ENCODE results near the gene G0S2. TPM values are rescaled to one million over a fixed set of nuclear protein-coding genes. Genes with fewer than 3 reads are reported as not detected.

The G0S2 gene
- total and polyA plus RNA-seq, 4 donors = 44.6 to 696 (median 63.9) TPM

- TF ChIP-seq CTCF (IDR thresholded peaks at IDR 0.05; ENCODE audit: control extremely low read depth, extremely low read depth) = no peak
- no peak for DNase-seq
- H3K4me1 ChIP-seq (ENCODE audit: control insufficient read depth in 5 of 5, insufficient read depth in 5 of 5, low read length in 5 of 5) = peaks cover 0 to 3% (median 0%) of the 10 kb centered on the region in 5 donors
- ATAC-seq (ENCODE audit: insufficient read depth, low FRiP score) = no peak
- no peak overlapping the region for H3K27ac ChIP-seq (ENCODE audit: low read depth in 1 of 2, low read length in 1 of 2)
- no peaks in the 10 kb centered on the region for H3K27me3 ChIP-seq (ENCODE audit: control insufficient read depth in 3 of 3, insufficient read depth in 3 of 3, low read length in 2 of 3)
- H3K9me3 ChIP-seq (ENCODE audit: control insufficient read depth in 4 of 4, insufficient read depth in 3 of 4, low read length in 3 of 4) = no peaks in the 10 kb centered on the region
- H3K9ac ChIP-seq (ENCODE audit: insufficient read depth in 1 of 2, low read length in 2 of 2) = no peak overlapping the region
- WGBS, 2 donors = 68 to 73% methylated on average over 2 of the region's 2 CpGs
- H3K36me3 ChIP-seq (ENCODE audit: control insufficient read depth in 4 of 4, insufficient read depth in 4 of 4, low read length in 4 of 4) = peaks cover 0 to 2% (median 0%) of the 10 kb centered on the region in 4 donors
- no peak overlapping the region for H3K4me3 ChIP-seq
Measured at GRCh38 chr1:209717818-209718217, 42.6 kb downstream of the G0S2 start.

- Histone ChIP-seq H3K27me3 (ENCODE audit: control insufficient read depth in 3 of 3, insufficient read depth in 3 of 3, low read length in 2 of 3) (no peaks in the 10 kb centered on the region), H3K27ac (ENCODE audit: low read depth in 1 of 2, low read length in 1 of 2) (peak overlapping the region in 1 of 2 donors; percentile 12), H3K4me1 (ENCODE audit: control insufficient read depth in 5 of 5, insufficient read depth in 5 of 5, low read length in 5 of 5) (peaks cover 0 to 5% (median 0%) of the 10 kb centered on the region in 5 donors), H3K4me3 (no peak overlapping the region), H3K9me3 (ENCODE audit: control insufficient read depth in 4 of 4, insufficient read depth in 3 of 4, low read length in 3 of 4) (no peaks in the 10 kb centered on the region), H3K36me3 (ENCODE audit: control insufficient read depth in 4 of 4, insufficient read depth in 4 of 4, low read length in 4 of 4) (peaks cover 0 to 2% (median 0%) of the 10 kb centered on the region in 4 donors), H3K9ac (ENCODE audit: insufficient read depth in 1 of 2, low read length in 2 of 2) (no peak overlapping the region)
- 84 to 90% methylated on average over 4 of the region's 4 CpGs for WGBS, 2 donors
- DNase-seq (peak in 1 of 3 donors; percentile 26), ATAC-seq (ENCODE audit: insufficient read depth, low FRiP score) (no peak)
- no peak for TF ChIP-seq CTCF (IDR thresholded peaks at IDR 0.05; ENCODE audit: control extremely low read depth, extremely low read depth)
Measured at GRCh38 chr1:209720326-209720725, 45.1 kb downstream of the G0S2 start.

GRCh38 chr1:209720826-209721225 is 45.6 kb downstream of the G0S2 start:
- Histone ChIP-seq H3K27ac (ENCODE audit: low read depth in 1 of 2, low read length in 1 of 2) (peak overlapping the region in 1 of 2 donors; percentile 12), H3K9ac (ENCODE audit: insufficient read depth in 1 of 2, low read length in 2 of 2) (no peak overlapping the region), H3K36me3 (ENCODE audit: control insufficient read depth in 4 of 4, insufficient read depth in 4 of 4, low read length in 4 of 4) (peaks cover 0 to 2% (median 0%) of the 10 kb centered on the region in 4 donors), H3K4me3 (no peak overlapping the region), H3K27me3 (ENCODE audit: control insufficient read depth in 3 of 3, insufficient read depth in 3 of 3, low read length in 2 of 3) (no peaks in the 10 kb centered on the region), H3K4me1 (ENCODE audit: control insufficient read depth in 5 of 5, insufficient read depth in 5 of 5, low read length in 5 of 5) (peaks cover 0 to 5% (median 0%) of the 10 kb centered on the region in 5 donors), H3K9me3 (ENCODE audit: control insufficient read depth in 4 of 4, insufficient read depth in 3 of 4, low read length in 3 of 4) (no peaks in the 10 kb centered on the region)
- no peak for ATAC-seq (ENCODE audit: insufficient read depth, low FRiP score)
- DNase-seq = no peak
- no peak for TF ChIP-seq CTCF (IDR thresholded peaks at IDR 0.05; ENCODE audit: control extremely low read depth, extremely low read depth)
- WGBS, 2 donors = 91 to 94% methylated on average over 2 of the region's 2 CpGs

GRCh38 chr1:209721323-209721722 is 46.1 kb downstream of the G0S2 start:
- WGBS, 2 donors = 94 to 100% methylated on average over 1 of the region's 1 CpG

More at GRCh38 chr1:209721323-209721722, 46.1 kb downstream of the G0S2 start:
- H3K9me3 ChIP-seq (ENCODE audit: control insufficient read depth in 4 of 4, insufficient read depth in 3 of 4, low read length in 3 of 4) = no peaks in the 10 kb centered on the region
- DNase-seq = no peak
- no peak overlapping the region for H3K9ac ChIP-seq (ENCODE audit: insufficient read depth in 1 of 2, low read length in 2 of 2)
- no peak for TF ChIP-seq CTCF (IDR thresholded peaks at IDR 0.05; ENCODE audit: control extremely low read depth, extremely low read depth)
- no peaks in the 10 kb centered on the region for H3K27me3 ChIP-seq (ENCODE audit: control insufficient read depth in 3 of 3, insufficient read depth in 3 of 3, low read length in 2 of 3)
- no peak overlapping the region for H3K27ac ChIP-seq (ENCODE audit: low read depth in 1 of 2, low read length in 1 of 2)
- H3K4me1 ChIP-seq (ENCODE audit: control insufficient read depth in 5 of 5, insufficient read depth in 5 of 5, low read length in 5 of 5) = peaks cover 0 to 5% (median 0%) of the 10 kb centered on the region in 5 donors
- H3K36me3 ChIP-seq (ENCODE audit: control insufficient read depth in 4 of 4, insufficient read depth in 4 of 4, low read length in 4 of 4) = peaks cover 0 to 2% (median 0%) of the 10 kb centered on the region in 4 donors
- no peak overlapping the region for H3K4me3 ChIP-seq
- ATAC-seq (ENCODE audit: insufficient read depth, low FRiP score) = no peak
